Measurements from ENCODE around the gene PPP2R5C. TPM values are rescaled to one million over a fixed set of nuclear protein-coding genes. Genes with fewer than 3 reads are reported as not detected.

The PPP2R5C gene
- total RNA-seq, 4 donors from 2014 or later: 66.2 to 211 (median 116) TPM

- Histone ChIP-seq H3K36me3 (no peaks in the 10 kb centered on the region), H3K27ac (no peak overlapping the region), H3K9me3 (no peaks in the 10 kb centered on the region), H3K27me3 (no peaks in the 10 kb centered on the region), H3K4me1 (peaks cover 2 to 13% (median 7%) of the 10 kb centered on the region in 4 donors), H3K4me3 (no peak overlapping the region)
- DNase-seq: no peak
- WGBS, 2 donors (ENCODE audit: low coverage in 1 of 2): 84 to 85% methylated on average over 11 to 17 of the region's 17 CpGs
- TF ChIP-seq EP300 (IDR thresholded peaks at IDR 0.05; ENCODE audit: low read depth): no peak
- TF ChIP-seq, protein P1, sequence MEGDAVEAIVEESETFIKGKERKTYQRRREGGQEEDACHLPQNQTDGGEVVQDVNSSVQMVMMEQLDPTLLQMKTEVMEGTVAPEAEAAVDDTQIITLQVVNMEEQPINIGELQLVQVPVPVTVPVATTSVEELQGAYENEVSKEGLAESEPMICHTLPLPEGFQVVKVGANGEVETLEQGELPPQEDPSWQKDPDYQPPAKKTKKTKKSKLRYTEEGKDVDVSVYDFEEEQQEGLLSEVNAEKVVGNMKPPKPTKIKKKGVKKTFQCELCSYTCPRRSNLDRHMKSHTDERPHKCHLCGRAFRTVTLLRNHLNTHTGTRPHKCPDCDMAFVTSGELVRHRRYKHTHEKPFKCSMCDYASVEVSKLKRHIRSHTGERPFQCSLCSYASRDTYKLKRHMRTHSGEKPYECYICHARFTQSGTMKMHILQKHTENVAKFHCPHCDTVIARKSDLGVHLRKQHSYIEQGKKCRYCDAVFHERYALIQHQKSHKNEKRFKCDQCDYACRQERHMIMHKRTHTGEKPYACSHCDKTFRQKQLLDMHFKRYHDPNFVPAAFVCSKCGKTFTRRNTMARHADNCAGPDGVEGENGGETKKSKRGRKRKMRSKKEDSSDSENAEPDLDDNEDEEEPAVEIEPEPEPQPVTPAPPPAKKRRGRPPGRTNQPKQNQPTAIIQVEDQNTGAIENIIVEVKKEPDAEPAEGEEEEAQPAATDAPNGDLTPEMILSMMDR (IDR thresholded peaks at IDR 0.05): no peak
- intact Hi-C loops (cut with DNase I; ENCODE audit: low total_unique reads) (no loop called here), in situ Hi-C loops (cut with MboI; ENCODE audit: low pct_ligation_motif_present in 1 of 4, low pct_unique_long_range_greater_than_20kb in 1 of 4, low sequenced_read_pairs in 3 of 4) (loop anchor here in 1 of 4 donors (25.0 kb wide), 1 partner anchor 595 kb away; the partner anchor contains the start of genes MOK and ZNF839)
Measured at GRCh38 chr14:101716956-101717662, 44.4 kb upstream of the PPP2R5C start.

DNA sequence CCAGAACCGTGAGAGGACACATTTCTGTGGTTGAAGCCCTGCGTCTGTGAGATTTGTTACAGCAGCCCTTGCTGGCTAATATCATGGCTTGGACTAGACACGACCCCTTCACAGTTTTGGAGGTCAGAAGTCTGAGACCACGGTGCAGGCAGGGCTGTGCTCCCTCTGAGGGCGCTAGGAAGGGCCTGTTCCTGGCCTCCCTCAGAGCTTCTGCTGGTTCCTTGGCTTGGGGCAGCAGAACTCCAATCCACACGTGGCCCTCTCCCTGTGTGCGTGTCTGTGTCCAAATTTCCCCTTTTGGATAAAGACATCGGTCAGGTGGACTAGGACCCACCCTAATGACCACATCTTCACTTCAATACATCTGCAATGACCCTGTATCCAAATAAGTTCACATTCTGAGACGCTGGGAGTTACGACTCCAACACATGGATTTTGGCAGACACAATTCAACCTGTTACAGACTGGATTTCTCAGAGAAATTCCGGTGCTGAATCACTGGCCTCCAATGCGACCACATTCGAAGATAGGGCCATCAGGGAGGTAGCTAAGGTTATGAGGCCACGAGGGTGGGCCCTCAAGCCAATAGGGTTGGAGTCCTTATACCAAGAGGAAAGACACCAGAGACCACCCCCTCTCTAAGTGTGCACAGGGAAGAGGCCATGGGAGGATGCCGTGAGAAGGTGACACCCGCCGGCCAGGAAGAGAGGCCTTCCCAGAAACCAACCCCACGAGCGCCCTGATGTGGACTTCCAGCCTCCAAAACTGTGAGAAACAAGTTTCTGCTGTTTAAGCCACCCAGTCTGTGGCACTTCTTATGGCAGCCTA lies 43.6 kb upstream of the PPP2R5C start:
- Histone ChIP-seq H3K27ac (no peak overlapping the region), H3K36me3 (no peaks in the 10 kb centered on the region), H3K9me3 (no peaks in the 10 kb centered on the region), H3K4me1 (peaks cover 6 to 16% (median 9%) of the 10 kb centered on the region in 4 donors), H3K27me3 (no peaks in the 10 kb centered on the region), H3K4me3 (no peak overlapping the region)
- DNase-seq: no peak
- in situ Hi-C loops (cut with MboI; ENCODE audit: low pct_ligation_motif_present in 1 of 4, low pct_unique_long_range_greater_than_20kb in 1 of 4, low sequenced_read_pairs in 3 of 4) (loop anchor here in 1 of 4 donors (25.0 kb wide), 1 partner anchor 594 kb away; the partner anchor contains the start of genes MOK and ZNF839), intact Hi-C loops (cut with DNase I; ENCODE audit: low total_unique reads) (no loop called here)
- no peak for TF ChIP-seq POLR2A (IDR thresholded peaks at IDR 0.05)
- TF ChIP-seq, protein P1 (IDR thresholded peaks at IDR 0.05): no peak
- no peak for TF ChIP-seq POLR2AphosphoS5 (IDR thresholded peaks at IDR 0.05)
- TF ChIP-seq EP300 (IDR thresholded peaks at IDR 0.05; ENCODE audit: low read depth): no peak
- 90% methylated on average over 19 of the region's 19 CpGs; no CpG with 5 or more reads in 1 of the 2 donors for WGBS, 2 donors (ENCODE audit: low coverage in 1 of 2)

DNA sequence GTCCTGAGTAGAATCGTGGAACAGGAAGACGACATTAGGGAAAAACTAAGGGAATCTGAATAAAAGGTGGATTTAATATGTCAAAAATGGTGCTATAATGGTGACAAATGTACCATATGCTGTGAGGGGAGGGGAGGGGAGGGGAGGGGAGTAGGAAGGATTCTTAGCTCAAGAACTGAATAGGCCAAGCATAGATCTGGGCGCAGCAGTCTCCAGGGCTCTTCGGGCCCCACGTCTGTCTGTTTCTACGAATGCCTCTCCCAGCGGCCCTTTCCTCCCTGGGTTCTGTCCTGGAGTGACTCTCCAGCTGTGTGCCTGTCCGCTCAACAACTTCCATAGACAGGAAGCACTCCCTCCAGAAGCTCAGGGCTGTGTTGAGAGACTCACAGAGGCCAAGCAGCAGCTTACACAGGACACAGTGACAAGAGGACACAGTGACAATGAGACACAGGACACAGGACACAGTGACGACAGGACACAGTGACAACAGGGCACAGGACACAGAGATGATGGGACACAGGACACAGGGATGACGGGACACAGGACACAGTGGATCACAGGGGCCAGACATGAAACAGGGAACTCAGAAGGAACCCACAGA lies 42.4 kb upstream of the PPP2R5C start:
- H3K27ac ChIP-seq: peak overlapping the region in 1 of 4 donors; percentile 16
- no peak for DNase-seq
- H3K4me1 ChIP-seq: peaks cover 6 to 16% (median 9%) of the 10 kb centered on the region in 4 donors
- no peaks in the 10 kb centered on the region for H3K36me3 ChIP-seq
- H3K4me3 ChIP-seq: no peak overlapping the region
- in situ Hi-C loops (cut with MboI; ENCODE audit: low pct_ligation_motif_present in 1 of 4, low pct_unique_long_range_greater_than_20kb in 1 of 4, low sequenced_read_pairs in 3 of 4) (loop anchor here in 1 of 4 donors (25.0 kb wide), 1 partner anchor 593 kb away; the partner anchor contains the start of genes MOK and ZNF839), intact Hi-C loops (cut with DNase I; ENCODE audit: low total_unique reads) (no loop called here)
- H3K9me3 ChIP-seq: no peaks in the 10 kb centered on the region
- WGBS, 2 donors (ENCODE audit: low coverage in 1 of 2): 77% methylated on average over 10 of the region's 10 CpGs; no CpG with 5 or more reads in 1 of the 2 donors
- TF ChIP-seq POLR2A (IDR thresholded peaks at IDR 0.05) (no peak), POLR2AphosphoS5 (IDR thresholded peaks at IDR 0.05) (no peak), EP300 (IDR thresholded peaks at IDR 0.05; ENCODE audit: low read depth) (no peak)
- TF ChIP-seq, protein P1 (IDR thresholded peaks at IDR 0.05): no peak
- H3K27me3 ChIP-seq: no peaks in the 10 kb centered on the region

DNA sequence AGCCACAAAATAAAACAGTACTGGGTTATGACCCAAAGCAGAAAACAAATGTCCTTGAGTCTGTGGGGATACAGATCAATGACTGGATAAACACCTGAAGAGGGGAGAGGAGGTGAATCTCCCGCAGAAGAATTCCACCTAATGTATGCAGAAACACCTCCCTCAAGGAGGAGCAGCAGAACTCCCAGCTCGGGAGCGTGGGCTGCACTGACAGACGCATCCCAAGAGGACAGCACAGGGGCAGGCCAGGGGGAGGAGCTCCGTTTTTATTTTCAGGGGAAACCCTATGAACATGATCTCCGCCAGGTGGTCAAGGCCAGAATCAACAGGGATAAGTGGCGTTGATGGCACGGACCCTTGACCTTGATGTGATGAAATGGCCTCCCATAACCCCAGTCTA lies 41.8 kb upstream of the PPP2R5C start:
- Histone ChIP-seq H3K27ac (peak overlapping the region in 1 of 4 donors; percentile 16), H3K4me3 (no peak overlapping the region), H3K4me1 (peaks cover 6 to 16% (median 9%) of the 10 kb centered on the region in 4 donors), H3K9me3 (no peaks in the 10 kb centered on the region), H3K36me3 (no peaks in the 10 kb centered on the region), H3K27me3 (no peaks in the 10 kb centered on the region)
- in situ Hi-C loops (cut with MboI; ENCODE audit: low pct_ligation_motif_present in 1 of 4, low pct_unique_long_range_greater_than_20kb in 1 of 4, low sequenced_read_pairs in 3 of 4) (loop anchor here in 1 of 4 donors (25.0 kb wide), 1 partner anchor 593 kb away; the partner anchor contains the start of genes MOK and ZNF839), intact Hi-C loops (cut with DNase I; ENCODE audit: low total_unique reads) (no loop called here)
- TF ChIP-seq, protein P1 (IDR thresholded peaks at IDR 0.05): no peak
- TF ChIP-seq POLR2AphosphoS5 (IDR thresholded peaks at IDR 0.05): no peak
- TF ChIP-seq EP300 (IDR thresholded peaks at IDR 0.05; ENCODE audit: low read depth): no peak
- no peak for TF ChIP-seq POLR2A (IDR thresholded peaks at IDR 0.05)
- no peak for DNase-seq
- WGBS, 2 donors (ENCODE audit: low coverage in 1 of 2): 79% methylated on average over 8 of the region's 8 CpGs; no CpG with 5 or more reads in 1 of the 2 donors

All from transverse colon (tissue), 4 donors.